ENCODE measurements around the gene IMPDH1.

GRCh38 chr7:128398841-128399135 is 11.0 kb downstream of the IMPDH1 start:
- no peak for TF ChIP-seq CTCF (IDR thresholded peaks at IDR 0.05)
- no peak for TF ChIP-seq POLR2A (IDR thresholded peaks at IDR 0.05)
- TF ChIP-seq POLR2AphosphoS5 (IDR thresholded peaks at IDR 0.05), result no peak
